ENCODE measurements around the gene CD99L2.
A peak's percentile ranks its signal among the peaks of the same experiment; 100 is the strongest.
"Not testable (repeated sequence)": the region's sequence is repeated elsewhere in the genome, so short reads cannot be mapped to it uniquely, and the experiment has no call there.

Gene CD99L2

GRCh38 chrX:150880808-150881165 lies 17.7 kb downstream of the CD99L2 start:
- no peaks in the 10 kb centered on the region for H3K36me3 ChIP-seq
- no peaks in the 10 kb centered on the region for H3K27me3 ChIP-seq
- H3K27ac ChIP-seq, result no peak overlapping the region
- no peak for TF ChIP-seq CTCF (IDR thresholded peaks at IDR 0.05)
- intact Hi-C loops (cut with DNase I; ENCODE audit: low total_unique reads), result no loop called here
- no peaks in the 10 kb centered on the region for H3K4me1 ChIP-seq
- no peak overlapping the region for H3K4me3 ChIP-seq
- no peaks in the 10 kb centered on the region for H3K9me3 ChIP-seq
- no peak for DNase-seq

- Histone ChIP-seq H3K4me3 (no peak overlapping the region), H3K4me1 (no peaks in the 10 kb centered on the region), H3K27ac (no peak overlapping the region), H3K27me3 (no peaks in the 10 kb centered on the region), H3K9me3 (no peaks in the 10 kb centered on the region), H3K36me3 (no peaks in the 10 kb centered on the region)
- no peak for TF ChIP-seq CTCF (IDR thresholded peaks at IDR 0.05)
- no peak for DNase-seq
- intact Hi-C loops (cut with DNase I; ENCODE audit: low total_unique reads), result no loop called here
Measured at GRCh38 chrX:150879855-150880807, 18.3 kb downstream of the CD99L2 start.

- H3K36me3 ChIP-seq; H3K27ac ChIP-seq; H3K9me3 ChIP-seq; H3K4me3 ChIP-seq; DNase-seq; intact Hi-C loops (cut with DNase I; ENCODE audit: low total_unique reads); H3K27me3 ChIP-seq: not testable (repeated sequence)
- peaks cover 0 to 34% (median 6%) of the 10 kb centered on the region in 4 donors for H3K4me1 ChIP-seq
Measured at GRCh38 chrX:150875621-150876020, 22.8 kb downstream of the CD99L2 start.

GRCh38 chrX:150874448-150874847 lies 24.0 kb downstream of the CD99L2 start:
- H3K27ac ChIP-seq, result peak overlapping the region; percentile 57 to 59
- no peak for DNase-seq
- no peaks in the 10 kb centered on the region for H3K27me3 ChIP-seq
- no peaks in the 10 kb centered on the region for H3K9me3 ChIP-seq
- H3K4me1 ChIP-seq, result peaks cover 0 to 46% (median 6%) of the 10 kb centered on the region in 4 donors
- no peak overlapping the region for H3K4me3 ChIP-seq
- intact Hi-C loops (cut with DNase I; ENCODE audit: low total_unique reads), result no loop called here
- H3K36me3 ChIP-seq, result no peaks in the 10 kb centered on the region
- no peak for TF ChIP-seq CTCF (IDR thresholded peaks at IDR 0.05)

GRCh38 chrX:150873616-150874015 lies 24.9 kb downstream of the CD99L2 start:
- DNase-seq, result peak; percentile 30 to 66
- intact Hi-C loops (cut with DNase I; ENCODE audit: low total_unique reads), result no loop called here
- Histone ChIP-seq H3K4me1 (peaks cover 0 to 48% (median 6%) of the 10 kb centered on the region in 4 donors), H3K36me3 (no peaks in the 10 kb centered on the region), H3K27ac (peak overlapping the region; percentile 57 to 59), H3K4me3 (no peak overlapping the region), H3K27me3 (no peaks in the 10 kb centered on the region), H3K9me3 (no peaks in the 10 kb centered on the region)
- no peak for TF ChIP-seq CTCF (IDR thresholded peaks at IDR 0.05)

GRCh38 chrX:150872773-150873336 lies 25.6 kb downstream of the CD99L2 start:
- H3K27ac ChIP-seq, result peak overlapping the region in 1 of 2 donors; percentile 35
- intact Hi-C loops (cut with DNase I; ENCODE audit: low total_unique reads), result no loop called here
- no peak for DNase-seq

More at GRCh38 chrX:150872773-150873336, 25.6 kb downstream of the CD99L2 start:
- H3K27me3 ChIP-seq, result no peaks in the 10 kb centered on the region
- no peaks in the 10 kb centered on the region for H3K36me3 ChIP-seq
- H3K4me3 ChIP-seq, result no peak overlapping the region
- no peaks in the 10 kb centered on the region for H3K9me3 ChIP-seq
- TF ChIP-seq CTCF (IDR thresholded peaks at IDR 0.05), result no peak
- H3K4me1 ChIP-seq, result peaks cover 0 to 48% (median 6%) of the 10 kb centered on the region in 4 donors

Data from tibial artery (tissue), 4 donors.